Tibial artery (tissue), 4 donors: Measurements from ENCODE around the gene LRBA.
"Not testable (repeated sequence)": the region's sequence is repeated elsewhere in the genome, so short reads cannot be mapped to it uniquely, and the experiment has no call there.

Source experiments
- DNase-seq, 2 donors: peaks; one replicate each; pipeline ENCODE4 v3.0.0-alpha.2; 2019
- H3K27ac ChIP-seq, 2 donors: fragments of 200-600 bp; sonication (generic) in 1 of 2; 1 replicate in 1 of 2; 2 replicates in 1 of 2; pipeline ENCODE4 v1.5.1; 2018 to 2019; ENCODE audit warnings: mild to moderate bottlenecking in 1 of 2
- H3K27me3 ChIP-seq, 2 donors: fragments of 200-600 bp; sonication (generic) in 1 of 2; one replicate each; pipeline versions ENCODE4 v1.5.1 to v1.6.0; 2016 to 2019
- H3K36me3 ChIP-seq, 3 donors: fragments of 200-600 bp; sonication (generic) in 2 of 3; one replicate each; pipeline ENCODE4 v1.5.1; 2016 to 2019; ENCODE audit warnings: mild to moderate bottlenecking in 2 of 3
- H3K4me1 ChIP-seq, 4 donors: fragments of 200-600 bp; sonication (generic) in 2 of 4; 1 replicate in 3 of 4; 2 replicates in 1 of 4; pipeline ENCODE4 v1.5.1; 2016 to 2019
- H3K4me3 ChIP-seq, 2 donors: fragments of 200-600 bp; sonication (generic) in 1 of 2; 1 replicate in 1 of 2; 2 replicates in 1 of 2; pipeline ENCODE4 v1.5.1; 2018 to 2019; ENCODE audit warnings: mild to moderate bottlenecking in 2 of 2
- H3K9me3 ChIP-seq, 3 donors: fragments of 200-600 bp; sonication (generic) in 1 of 3; one replicate each; pipeline ENCODE4 v1.5.1; 2016 to 2019
- intact Hi-C: fragments of 100-400 bp; cut with DNase I; formaldehyde crosslinking; loops from one replicate; pipeline ENCODE4 v1.15.0; 2023; ENCODE audit warnings: low total_unique reads
- TF ChIP-seq, protein P1 (sequence below), 2 experiments: fragments of 200-600 bp in 1 of 2; fragments of 450-650 bp in 1 of 2; IDR thresholded peaks; one replicate each; pipeline ENCODE4 v1.5.1; 2017 to 2019; ENCODE audit warnings: antibody characterized with exemption in 2 of 2, mild to moderate bottlenecking in 1 of 2, moderate library complexity in 1 of 2

The LRBA gene

DNA sequence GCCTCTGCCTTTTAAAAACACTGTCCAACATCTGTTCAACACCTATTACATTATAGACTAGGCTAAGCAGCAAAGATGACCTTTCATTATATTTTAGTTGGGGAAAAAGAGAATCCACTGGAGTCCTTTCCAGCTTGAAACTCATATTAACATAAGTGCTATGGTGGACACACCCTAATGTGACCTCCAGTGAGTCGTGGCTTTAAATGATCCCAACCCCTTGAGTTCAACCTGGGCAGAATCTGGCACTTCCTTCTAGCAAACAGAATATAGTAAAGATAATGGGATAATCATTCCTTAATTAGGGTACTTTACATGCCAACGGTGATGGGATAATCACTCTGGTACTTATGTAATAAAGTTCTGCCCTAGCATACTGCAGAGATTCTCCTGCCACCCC, 270.5 kb downstream of the LRBA start:
- no peaks in the 10 kb centered on the region for H3K4me1 ChIP-seq
- no peak for DNase-seq
- intact Hi-C loops = no loop called here

GRCh38 chr4:150743564-150744342, 271.3 kb downstream of the LRBA start:
- H3K9me3 ChIP-seq = peaks cover 0 to 11% (median 2%) of the 10 kb centered on the region in 3 donors
- H3K36me3 ChIP-seq = no peaks in the 10 kb centered on the region
- H3K27ac ChIP-seq = no peak overlapping the region
- no peaks in the 10 kb centered on the region for H3K27me3 ChIP-seq
- no peak overlapping the region for H3K4me3 ChIP-seq
- no peak for DNase-seq
- no peaks in the 10 kb centered on the region for H3K4me1 ChIP-seq
- intact Hi-C loops = no loop called here
- TF ChIP-seq, protein P1, sequence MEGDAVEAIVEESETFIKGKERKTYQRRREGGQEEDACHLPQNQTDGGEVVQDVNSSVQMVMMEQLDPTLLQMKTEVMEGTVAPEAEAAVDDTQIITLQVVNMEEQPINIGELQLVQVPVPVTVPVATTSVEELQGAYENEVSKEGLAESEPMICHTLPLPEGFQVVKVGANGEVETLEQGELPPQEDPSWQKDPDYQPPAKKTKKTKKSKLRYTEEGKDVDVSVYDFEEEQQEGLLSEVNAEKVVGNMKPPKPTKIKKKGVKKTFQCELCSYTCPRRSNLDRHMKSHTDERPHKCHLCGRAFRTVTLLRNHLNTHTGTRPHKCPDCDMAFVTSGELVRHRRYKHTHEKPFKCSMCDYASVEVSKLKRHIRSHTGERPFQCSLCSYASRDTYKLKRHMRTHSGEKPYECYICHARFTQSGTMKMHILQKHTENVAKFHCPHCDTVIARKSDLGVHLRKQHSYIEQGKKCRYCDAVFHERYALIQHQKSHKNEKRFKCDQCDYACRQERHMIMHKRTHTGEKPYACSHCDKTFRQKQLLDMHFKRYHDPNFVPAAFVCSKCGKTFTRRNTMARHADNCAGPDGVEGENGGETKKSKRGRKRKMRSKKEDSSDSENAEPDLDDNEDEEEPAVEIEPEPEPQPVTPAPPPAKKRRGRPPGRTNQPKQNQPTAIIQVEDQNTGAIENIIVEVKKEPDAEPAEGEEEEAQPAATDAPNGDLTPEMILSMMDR (IDR thresholded peaks at IDR 0.05) = no peak

More for the DNA sequence above, 270.5 kb downstream of the LRBA start:
- H3K27me3 ChIP-seq = no peaks in the 10 kb centered on the region
- H3K4me3 ChIP-seq = no peak overlapping the region
- TF ChIP-seq, protein P1 (IDR thresholded peaks at IDR 0.05) = no peak
- H3K36me3 ChIP-seq = no peaks in the 10 kb centered on the region
- no peak overlapping the region for H3K27ac ChIP-seq
- H3K9me3 ChIP-seq = peaks cover 0 to 9% (median 2%) of the 10 kb centered on the region in 3 donors

- H3K27me3 ChIP-seq, intact Hi-C loops, H3K4me1 ChIP-seq, H3K4me3 ChIP-seq, H3K36me3 ChIP-seq, DNase-seq, H3K27ac ChIP-seq: not testable (repeated sequence)
- peaks cover 0 to 11% (median 2%) of the 10 kb centered on the region in 3 donors for H3K9me3 ChIP-seq
Measured at GRCh38 chr4:150742930-150743329, 272.2 kb downstream of the LRBA start.

- Histone ChIP-seq H3K9me3 (peaks cover 0 to 11% (median 2%) of the 10 kb centered on the region in 3 donors), H3K4me3 (no peak overlapping the region), H3K36me3 (no peaks in the 10 kb centered on the region), H3K4me1 (peaks cover 0 to 17% (median 4%) of the 10 kb centered on the region in 4 donors), H3K27me3 (no peaks in the 10 kb centered on the region), H3K27ac (no peak overlapping the region)
- DNase-seq = no peak
- TF ChIP-seq, protein P1 (IDR thresholded peaks at IDR 0.05) = no peak
- intact Hi-C loops = no loop called here
Measured at GRCh38 chr4:150739591-150739990, 275.5 kb downstream of the LRBA start.

DNA sequence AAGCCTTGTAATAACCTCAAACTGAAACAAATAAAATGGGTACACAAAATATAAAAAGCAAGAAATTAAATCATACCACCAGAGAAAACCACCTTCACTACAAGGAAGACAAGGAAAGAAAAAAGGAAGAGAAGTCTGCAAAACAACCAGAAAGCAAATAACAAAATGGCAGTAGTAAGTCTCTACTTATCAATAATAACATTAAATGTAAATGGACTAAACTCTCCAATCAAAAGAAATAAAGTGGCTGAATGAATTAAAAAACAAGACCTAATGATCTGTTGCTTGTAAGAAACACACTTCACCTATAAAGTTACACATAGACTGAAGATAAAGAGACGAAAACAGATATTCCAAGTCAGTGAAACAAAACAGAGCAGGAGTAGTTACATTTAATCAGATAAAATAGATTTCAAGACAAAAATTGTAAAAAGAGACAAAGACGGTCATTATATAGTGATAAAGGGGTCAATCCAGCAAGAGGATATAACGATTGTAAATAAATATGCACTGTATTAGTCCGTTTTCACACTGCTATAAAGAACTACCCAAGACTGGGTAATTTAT, 289.0 kb downstream of the LRBA start:
- Histone ChIP-seq H3K4me1 (peaks cover 0 to 16% (median 9%) of the 10 kb centered on the region in 4 donors), H3K27me3 (no peaks in the 10 kb centered on the region), H3K9me3 (peaks cover 0 to 11% (median 0%) of the 10 kb centered on the region in 3 donors), H3K27ac (no peak overlapping the region), H3K36me3 (peaks cover 14 to 22% (median 18%) of the 10 kb centered on the region in 3 donors), H3K4me3 (no peak overlapping the region)
- DNase-seq = no peak
- intact Hi-C loops = no loop called here
- TF ChIP-seq, protein P1 (IDR thresholded peaks at IDR 0.05) = no peak
